IMR-90 (cell line): Measurements from ENCODE around the gene DIAPH2. TPM values are rescaled to one million over a fixed set of nuclear protein-coding genes. Genes with fewer than 3 reads are reported as not detected.

Experiments used
- ATAC-seq: fragments of 200-7000 bp; cut with Tn5 transposase; 2 replicates; pipeline ENCODE4 v1.9.1; 2020; ENCODE audit warnings: low read depth, mild to moderate bottlenecking, moderate library complexity
- BruUV-seq: library from RNA; stranded (reverse); fragments of 400-500 nt; replicated peaks from 2 replicates; lab custom pipeline; 2021; lab: Mats Ljungman, UMichigan
- CTCF ChIA-PET: fragments of 300-600 bp; formaldehyde crosslinking; extraction: SDS; loops from one replicate; lab custom pipeline; 2021; ENCODE audit warnings: antibody characterized with exemption; lab: Yijun Ruan, JAX
- POLR2A ChIA-PET: fragments of 300-600 bp; sonication (Branson Sonifier 250); formaldehyde crosslinking; loops from one replicate; lab custom pipeline; 2022; ENCODE audit warnings: antibody characterized with exemption; ENCODE audit not compliant: unreplicated experiment; lab: Charles Lee
- DNase-seq: peaks from one replicate; pipeline ENCODE4 v3.0.0; 2013
- H2AFZ ChIP-seq: replicated peaks from 2 replicates; pipeline ENCODE3; 2013; ENCODE audit warnings: low read length, mild to moderate bottlenecking; ENCODE audit not compliant: poor library complexity
- H2AK5ac ChIP-seq: 2 replicates; pipeline ENCODE4 v1.6.1; 2013; ENCODE audit warnings: low read depth, low read length, inconsistent platforms
- H2AK9ac ChIP-seq: replicated peaks from 2 replicates; pipeline ENCODE3; 2013; ENCODE audit warnings: mild to moderate bottlenecking, low read depth, low read length, moderate library complexity; ENCODE audit not compliant: poor library complexity
- H2BK120ac ChIP-seq: 2 replicates; pipeline ENCODE4 v1.6.1; 2013; ENCODE audit warnings: low read depth, low read length, inconsistent platforms
- H2BK15ac ChIP-seq: 3 replicates; pipeline ENCODE4 v1.6.1; 2013; ENCODE audit warnings: low read depth, low read length, inconsistent platforms
- H2BK20ac ChIP-seq: 2 replicates; pipeline ENCODE4 v1.6.1; 2013; ENCODE audit warnings: low read depth, mild to moderate bottlenecking, inconsistent platforms, low read length, moderate library complexity
- H2BK5ac ChIP-seq: 2 replicates; pipeline ENCODE4 v1.6.1; 2013; ENCODE audit warnings: mild to moderate bottlenecking, low read depth, low read length, inconsistent platforms; ENCODE audit not compliant: poor library complexity, severe bottlenecking
- H3K14ac ChIP-seq: replicated peaks from 2 replicates; pipeline ENCODE4 v1.6.1; 2013; ENCODE audit warnings: low read depth, low read length, inconsistent platforms
- H3K18ac ChIP-seq: 2 replicates; pipeline ENCODE4 v1.6.1; 2013; ENCODE audit warnings: low read depth, low read length, control low read depth
- H3K23ac ChIP-seq: 2 replicates; pipeline ENCODE4 v1.6.1; 2013; ENCODE audit warnings: low read depth, low read length, inconsistent platforms
- H3K27ac ChIP-seq: 2 replicates; pipeline ENCODE4 v1.5.1; 2013; ENCODE audit warnings: mild to moderate bottlenecking, control low read depth, low read length; ENCODE audit not compliant: insufficient read depth
- H3K27me3 ChIP-seq: 2 replicates; pipeline ENCODE4 v1.6.1; 2013; ENCODE audit warnings: low read length; ENCODE audit not compliant: control insufficient read depth, insufficient read depth
- H3K36me3 ChIP-seq: 2 replicates; pipeline ENCODE4 v1.6.1; 2013; ENCODE audit warnings: low read length, mixed read lengths; ENCODE audit not compliant: control insufficient read depth, insufficient read depth
- H3K4ac ChIP-seq: 2 replicates; pipeline ENCODE4 v1.6.1; 2013; ENCODE audit warnings: low read depth, low read length, inconsistent platforms
- H3K4me1 ChIP-seq: 2 replicates; pipeline ENCODE4 v1.6.1; 2013; ENCODE audit warnings: low read length, mixed read lengths; ENCODE audit not compliant: control insufficient read depth, insufficient read depth
- H3K4me2 ChIP-seq: 2 replicates; pipeline ENCODE4 v1.6.1; 2013; ENCODE audit warnings: low read depth, mild to moderate bottlenecking, control low read depth, low read length, moderate library complexity
- H3K4me3 ChIP-seq: 2 replicates; pipeline ENCODE4 v1.5.1; 2013; ENCODE audit warnings: low read depth, mild to moderate bottlenecking, control low read depth, low read length, moderate library complexity; ENCODE audit not compliant: insufficient read depth
- H3K56ac ChIP-seq: 2 replicates; pipeline ENCODE4 v1.6.1; 2013; ENCODE audit warnings: low read length, inconsistent platforms; ENCODE audit not compliant: insufficient read depth; ENCODE audit errors: extremely low read depth
- H3K79me1 ChIP-seq, 2 experiments: 2 replicates each; pipeline ENCODE4 v1.6.1; 2013; ENCODE audit warnings: low read length in 2 of 2, inconsistent platforms in 1 of 2, low read depth in 1 of 2
- H3K9ac ChIP-seq: 2 replicates; pipeline ENCODE4 v1.6.1; 2013; ENCODE audit warnings: low read depth, low read length, control low read depth
- H3K9me1 ChIP-seq: 2 replicates; pipeline ENCODE4 v1.6.1; 2013; ENCODE audit warnings: low read length, inconsistent platforms; ENCODE audit not compliant: insufficient read depth
- H3K9me3 ChIP-seq: 2 replicates; pipeline ENCODE4 v1.6.1; 2013; ENCODE audit warnings: low read length; ENCODE audit not compliant: control insufficient read depth, insufficient read depth
- H4K20me1 ChIP-seq: 2 replicates; pipeline ENCODE4 v1.6.1; 2013; ENCODE audit warnings: low read length, inconsistent platforms; ENCODE audit not compliant: insufficient read depth
- H4K5ac ChIP-seq: 2 replicates; pipeline ENCODE4 v1.6.1; 2013; ENCODE audit warnings: mild to moderate bottlenecking, low read depth, low read length, control low read depth
- H4K8ac ChIP-seq, 2 experiments: 2 replicates each; pipeline ENCODE4 v1.6.1; 2013; ENCODE audit warnings: low read depth in 2 of 2, low read length in 2 of 2, control low read depth in 1 of 2, inconsistent platforms in 1 of 2
- H4K91ac ChIP-seq: 2 replicates; pipeline ENCODE4 v1.6.1; 2013; ENCODE audit warnings: low read depth, low read length, inconsistent platforms; ENCODE audit not compliant: insufficient read depth
- BHLHE40 ChIP-seq: fragments of 150-350 bp; IDR thresholded peaks from 2 replicates; pipeline ENCODE4 v1.6.1; 2016; ENCODE audit warnings: mild to moderate bottlenecking, low read depth, low read length
- CEBPB ChIP-seq: IDR thresholded peaks from 2 replicates; pipeline ENCODE4 v1.6.1; 2012; ENCODE audit warnings: low read depth, low read length, improper control_type of control experiment
- CHD1 ChIP-seq: IDR thresholded peaks from 2 replicates; pipeline ENCODE4 v1.6.1; 2012; ENCODE audit warnings: low read depth, low read length, improper control_type of control experiment
- FOS ChIP-seq: fragments of 150-350 bp; IDR thresholded peaks from 2 replicates; pipeline ENCODE4 v1.6.1; 2016; ENCODE audit warnings: low read depth, low read length
- MAFK ChIP-seq: IDR thresholded peaks from 2 replicates; pipeline ENCODE4 v1.6.1; 2012; ENCODE audit warnings: low read depth, low read length, improper control_type of control experiment
- MAZ ChIP-seq: IDR thresholded peaks from 2 replicates; pipeline ENCODE4 v1.6.1; 2012; ENCODE audit warnings: low read depth, mild to moderate bottlenecking, low read length, improper control_type of control experiment, moderate library complexity, borderline replicate concordance
- MXI1 ChIP-seq: IDR thresholded peaks from 2 replicates; pipeline ENCODE4 v1.6.1; 2012; ENCODE audit warnings: low read depth, mild to moderate bottlenecking, low read length, moderate library complexity, borderline replicate concordance
- NFE2L2 ChIP-seq: fragments of 150-350 bp; IDR thresholded peaks from 2 replicates; pipeline ENCODE4 v1.6.1; 2016; ENCODE audit warnings: low read depth, mild to moderate bottlenecking, low read length
- POLR2A ChIP-seq: IDR thresholded peaks from 2 replicates; pipeline ENCODE4 v1.6.1; 2012; ENCODE audit warnings: mild to moderate bottlenecking, low read depth, low read length
- RAD21 ChIP-seq: IDR thresholded peaks from 2 replicates; pipeline ENCODE4 v1.6.1; 2012; ENCODE audit warnings: low read length, improper control_type of control experiment
- RCOR1 ChIP-seq: IDR thresholded peaks from 2 replicates; pipeline ENCODE4 v1.6.1; 2012; ENCODE audit warnings: mild to moderate bottlenecking, low read length, improper control_type of control experiment; ENCODE audit not compliant: insufficient replicate concordance
- SMC3 ChIP-seq: fragments of 150-350 bp; IDR thresholded peaks from 2 replicates; pipeline ENCODE4 v1.6.1; 2016; ENCODE audit warnings: low read depth, mild to moderate bottlenecking, antibody characterized with exemption, low read length, moderate library complexity
- dilution Hi-C: fragments of 300-500 bp; cut with HindIII; formaldehyde crosslinking; loops from one replicate; pipeline ENCODE4 v1.14.3; 2018; ENCODE audit warnings: low sequenced_read_pairs; ENCODE audit not compliant: unreplicated experiment
- in situ Hi-C: fragments of 300-500 bp; cut with MboI; formaldehyde crosslinking; loops from 3 replicates; pipeline ENCODE4 v1.14.3; 2019; ENCODE audit warnings: low sequenced_read_pairs, inconsistent platforms, mixed read lengths
- intact Hi-C: fragments of 100-400 bp; cut with micrococcal nuclease; formaldehyde crosslinking; loops from 2 replicates; pipeline ENCODE4 v1.10.0; 2022
- polyA plus RNA-seq, 3 experiments: library from polyadenylated mRNA; depleted of rRNA; stranded (reverse); fragments of >200 nt; gene quantifications; 2 replicates each; pipeline ENCODE4 v1.2.3, GENCODE V29; 2012; ENCODE audit warnings: low replicate concordance in 1 of 3
- total RNA-seq: library from RNA; depleted of rRNA; stranded (reverse); fragments of >200 nt; gene quantifications from 2 replicates; pipeline ENCODE4 v1.2.3, GENCODE V29; 2012
- TF ChIP-seq, protein P1 (sequence below): fragments of 150-350 bp; IDR thresholded peaks from 2 replicates; pipeline ENCODE4 v1.6.1; 2016; ENCODE audit warnings: low read depth, mild to moderate bottlenecking, low read length, moderate library complexity, borderline replicate concordance
- TF ChIP-seq, protein P2 (sequence below): fragments of 150-350 bp; IDR thresholded peaks from 2 replicates; pipeline ENCODE4 v1.6.1; 2017; ENCODE audit warnings: mild to moderate bottlenecking, antibody characterized with exemption, low read length, low read depth
- TF ChIP-seq, protein P3 (sequence below): conservative IDR thresholded peaks from 2 replicates; pipeline ENCODE4 v1.5.1; 2012; ENCODE audit warnings: mild to moderate bottlenecking, low read depth, low read length, improper control_type of control experiment

DIAPH2 gene
- total and polyA plus RNA-seq, 2 of the 4 experiments (the other 2 are of a cell fraction), result 3.6 to 19.9 TPM

DNA sequence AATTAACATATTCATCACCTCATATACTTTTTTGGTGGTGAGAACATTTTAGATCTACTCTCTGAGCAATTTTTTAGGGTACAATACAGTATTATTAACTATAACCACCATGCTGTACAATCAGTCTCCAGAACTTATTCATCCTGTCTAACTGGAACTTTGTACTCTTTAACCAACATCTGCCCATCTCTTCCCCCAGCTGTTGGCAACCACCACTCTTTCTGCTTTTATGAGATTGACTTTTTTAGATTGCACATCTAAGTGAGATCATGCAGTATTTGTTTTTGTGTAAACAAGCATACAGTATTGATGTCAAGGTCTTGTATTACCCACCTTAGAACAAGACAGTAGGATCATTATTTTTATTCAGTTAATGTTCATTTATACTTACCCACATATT is 715.9 kb downstream of the DIAPH2 start:
- Histone ChIP-seq H4K5ac (no peak overlapping the region), H3K18ac (no peak overlapping the region), H3K36me3 (no peaks in the 10 kb centered on the region), H3K4me2 (no peak overlapping the region), H2AK5ac (0 out of 2 replicates have a peak overlapping the region, but pooled peaks have one; percentile 10), H2AFZ (no peak overlapping the region), H3K23ac (no peak overlapping the region), H3K4me3 (no peak overlapping the region), H3K4ac (no peak overlapping the region; the same call in 1 of the 2 replicates), H3K79me1 (peaks cover 0 to 8% of the 10 kb centered on the region in 2 experiments; a peak in 1 of 4 replicates), H2AK9ac (no peak overlapping the region), H3K56ac (no peak overlapping the region), H3K27me3 (no peaks in the 10 kb centered on the region), H3K27ac (no peak overlapping the region), H4K8ac (no peak overlapping the region), H2BK15ac (no peak overlapping the region), H2BK120ac (no peak overlapping the region; the same call in 1 of the 2 replicates), H3K9me3 (no peaks in the 10 kb centered on the region), H3K9me1 (peaks cover 6% of the 10 kb centered on the region; the same call in 1 of the 2 replicates), H2BK20ac (0 out of 2 replicates have a peak overlapping the region, but pooled peaks have one; percentile 10), H2BK5ac (no peak overlapping the region), H4K20me1 (no peaks in the 10 kb centered on the region), H4K91ac (no peak overlapping the region), H3K14ac (no peak overlapping the region), H3K4me1 (peaks cover 6% of the 10 kb centered on the region), H3K9ac (no peak overlapping the region)
- CTCF ChIA-PET, result no interaction called here
- no TSS peak for BruUV-seq
- intact Hi-C loops, result no loop called here
- POLR2A ChIA-PET, result no interaction called here
- TF ChIP-seq MAZ (no peak), MAFK (no peak), POLR2A (no peak), FOS (no peak), NFE2L2 (no peak), RAD21 (no peak), SMC3 (no peak), MXI1 (no peak), CEBPB (no peak), CHD1 (no peak), BHLHE40 (no peak), RCOR1 (no peak)
- TF ChIP-seq, protein P1, sequence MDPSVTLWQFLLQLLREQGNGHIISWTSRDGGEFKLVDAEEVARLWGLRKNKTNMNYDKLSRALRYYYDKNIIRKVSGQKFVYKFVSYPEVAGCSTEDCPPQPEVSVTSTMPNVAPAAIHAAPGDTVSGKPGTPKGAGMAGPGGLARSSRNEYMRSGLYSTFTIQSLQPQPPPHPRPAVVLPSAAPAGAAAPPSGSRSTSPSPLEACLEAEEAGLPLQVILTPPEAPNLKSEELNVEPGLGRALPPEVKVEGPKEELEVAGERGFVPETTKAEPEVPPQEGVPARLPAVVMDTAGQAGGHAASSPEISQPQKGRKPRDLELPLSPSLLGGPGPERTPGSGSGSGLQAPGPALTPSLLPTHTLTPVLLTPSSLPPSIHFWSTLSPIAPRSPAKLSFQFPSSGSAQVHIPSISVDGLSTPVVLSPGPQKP, result no peak
- TF ChIP-seq, protein P2, sequence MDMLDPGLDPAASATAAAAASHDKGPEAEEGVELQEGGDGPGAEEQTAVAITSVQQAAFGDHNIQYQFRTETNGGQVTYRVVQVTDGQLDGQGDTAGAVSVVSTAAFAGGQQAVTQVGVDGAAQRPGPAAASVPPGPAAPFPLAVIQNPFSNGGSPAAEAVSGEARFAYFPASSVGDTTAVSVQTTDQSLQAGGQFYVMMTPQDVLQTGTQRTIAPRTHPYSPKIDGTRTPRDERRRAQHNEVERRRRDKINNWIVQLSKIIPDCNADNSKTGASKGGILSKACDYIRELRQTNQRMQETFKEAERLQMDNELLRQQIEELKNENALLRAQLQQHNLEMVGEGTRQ, result no peak
- TF ChIP-seq, protein P3, sequence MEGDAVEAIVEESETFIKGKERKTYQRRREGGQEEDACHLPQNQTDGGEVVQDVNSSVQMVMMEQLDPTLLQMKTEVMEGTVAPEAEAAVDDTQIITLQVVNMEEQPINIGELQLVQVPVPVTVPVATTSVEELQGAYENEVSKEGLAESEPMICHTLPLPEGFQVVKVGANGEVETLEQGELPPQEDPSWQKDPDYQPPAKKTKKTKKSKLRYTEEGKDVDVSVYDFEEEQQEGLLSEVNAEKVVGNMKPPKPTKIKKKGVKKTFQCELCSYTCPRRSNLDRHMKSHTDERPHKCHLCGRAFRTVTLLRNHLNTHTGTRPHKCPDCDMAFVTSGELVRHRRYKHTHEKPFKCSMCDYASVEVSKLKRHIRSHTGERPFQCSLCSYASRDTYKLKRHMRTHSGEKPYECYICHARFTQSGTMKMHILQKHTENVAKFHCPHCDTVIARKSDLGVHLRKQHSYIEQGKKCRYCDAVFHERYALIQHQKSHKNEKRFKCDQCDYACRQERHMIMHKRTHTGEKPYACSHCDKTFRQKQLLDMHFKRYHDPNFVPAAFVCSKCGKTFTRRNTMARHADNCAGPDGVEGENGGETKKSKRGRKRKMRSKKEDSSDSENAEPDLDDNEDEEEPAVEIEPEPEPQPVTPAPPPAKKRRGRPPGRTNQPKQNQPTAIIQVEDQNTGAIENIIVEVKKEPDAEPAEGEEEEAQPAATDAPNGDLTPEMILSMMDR, result no peak
- in situ Hi-C loops, result no loop called here
- no peak for ATAC-seq
- dilution Hi-C loops, result no loop called here
- no peak for DNase-seq
